Tibial nerve (tissue), 3 donors: Measurements from ENCODE around the gene CHD2.

Experiments used
- CTCF ChIP-seq, 5 experiments: fragments of 200-600 bp in 3 of 5; fragments of 450-650 bp in 2 of 5; sonication (generic) in 3 of 5; IDR thresholded peaks; one replicate each; pipeline ENCODE4 v1.5.1; 2016 to 2019; ENCODE audit warnings: antibody characterized with exemption in 5 of 5, mild to moderate bottlenecking in 3 of 5, moderate library complexity in 2 of 5
- POLR2A ChIP-seq, 2 donors: fragments of 450-650 bp; IDR thresholded peaks; one replicate each; pipeline ENCODE4 v1.6.1; 2017; ENCODE audit warnings: antibody characterized with exemption in 2 of 2, mild to moderate bottlenecking in 2 of 2, moderate library complexity in 2 of 2

- TF ChIP-seq CTCF (IDR thresholded peaks at IDR 0.05) (no peak), POLR2A (IDR thresholded peaks at IDR 0.05) (no peak)
These were observed 163.9 kb downstream of the CHD2 start for GRCh38 chr15:93063796-93064690.
